Endothelial cell of umbilical vein (primary cell): ENCODE results near the gene HDAC9. TPM values are rescaled to one million over a fixed set of nuclear protein-coding genes. Genes with fewer than 3 reads are reported as not detected.

Experiments used
- BruUV-seq: library from RNA; stranded (reverse); fragments of 400-500 nt; replicated peaks from 2 replicates; lab custom pipeline; 2021; lab: Mats Ljungman, UMichigan
- CTCF ChIA-PET: fragments of 300-600, 350-600 bp; sonication (Branson Sonifier 250); formaldehyde crosslinking; loops from one replicate; lab custom pipeline; 2021; ENCODE audit warnings: antibody characterized with exemption, inconsistent platforms; lab: Charles Lee
- POLR2A ChIA-PET: fragments of 300-600, 350-600 bp; sonication (Branson Sonifier 250); formaldehyde crosslinking; loops from one replicate; lab custom pipeline; 2021; ENCODE audit warnings: antibody characterized with exemption, inconsistent platforms; lab: Charles Lee
- DNase-seq: peaks from one replicate; pipeline ENCODE4 v3.0.0-alpha.2; 2011; ENCODE audit warnings: low read depth, low spot score
- FAIRE-seq: peaks from 2 replicates; lab custom pipeline; 2011; peaks lifted over from hg19 to GRCh38; lab: Jason Lieb, UNC
- H2AFZ ChIP-seq: 2 replicates; pipeline ENCODE4 v1.6.0; 2012; ENCODE audit warnings: low read depth, low read length, control low read depth, inconsistent platforms
- H3K27ac ChIP-seq: 2 replicates; pipeline ENCODE4 v1.5.1; 2011; ENCODE audit warnings: low read depth, mild to moderate bottlenecking, control low read depth, low read length, moderate library complexity; ENCODE audit not compliant: insufficient read depth
- H3K27me3 ChIP-seq, 2 experiments: 2 replicates each; pipeline versions ENCODE4 v1.6.0 to v1.6.1; 2011; ENCODE audit warnings: low read length in 2 of 2, mixed read lengths in 1 of 2; ENCODE audit not compliant: control insufficient read depth in 2 of 2, insufficient read depth in 2 of 2
- H3K36me3 ChIP-seq, 2 experiments: 2 replicates in 1 of 2; 3 replicates in 1 of 2; pipeline ENCODE4 v1.5.1; 2011; ENCODE audit warnings: low read length in 2 of 2, mild to moderate bottlenecking in 1 of 2, moderate library complexity in 1 of 2; ENCODE audit not compliant: control insufficient read depth in 2 of 2, insufficient read depth in 2 of 2; ENCODE audit errors: extremely low read depth in 1 of 2
- H3K4me1 ChIP-seq: 3 replicates; pipeline ENCODE4 v1.5.1; 2011; ENCODE audit warnings: mild to moderate bottlenecking, low read length; ENCODE audit not compliant: control insufficient read depth, insufficient read depth; ENCODE audit errors: extremely low read depth
- H3K4me2 ChIP-seq: 2 replicates; pipeline ENCODE4 v1.6.1; 2011; ENCODE audit warnings: low read length, control low read depth, mixed read lengths; ENCODE audit not compliant: insufficient read depth
- H3K4me3 ChIP-seq, 3 experiments: fragments of 200-600 bp in 1 of 3; sonication (generic), shearing (Covaris generic) in 1 of 3; replicated peaks in 1 of 3; 2 replicates each; pipeline ENCODE4 v1.5.1; 2011 to 2016; ENCODE audit warnings: control low read depth in 3 of 3, low read length in 3 of 3, mild to moderate bottlenecking in 2 of 3, inconsistent platforms in 1 of 3, low read depth in 1 of 3, moderate library complexity in 1 of 3; ENCODE audit not compliant: insufficient read depth in 1 of 3
- H3K79me2 ChIP-seq: 2 replicates; pipeline ENCODE4 v1.6.0; 2012; ENCODE audit warnings: low read length, inconsistent platforms; ENCODE audit not compliant: control insufficient read depth, insufficient read depth
- H3K9ac ChIP-seq: replicated peaks from 2 replicates; pipeline ENCODE3; 2011; ENCODE audit warnings: low read length, control low read depth; ENCODE audit not compliant: insufficient read depth; ENCODE audit errors: extremely low read depth
- H3K9me1 ChIP-seq: replicated peaks from 3 replicates; pipeline ENCODE4 v1.6.0; 2011; ENCODE audit warnings: mild to moderate bottlenecking, low read length; ENCODE audit not compliant: control insufficient read depth, insufficient read depth; ENCODE audit errors: extremely low read depth
- H3K9me3 ChIP-seq: replicated peaks from 2 replicates; pipeline ENCODE4 v1.5.1; 2012; ENCODE audit warnings: low read length, inconsistent platforms; ENCODE audit not compliant: control insufficient read depth, insufficient read depth
- H4K20me1 ChIP-seq: replicated peaks from 2 replicates; pipeline ENCODE3; 2011; ENCODE audit warnings: mild to moderate bottlenecking, low read length; ENCODE audit not compliant: control insufficient read depth, insufficient read depth; ENCODE audit errors: extremely low read depth
- EZH2 ChIP-seq: IDR thresholded peaks from 2 replicates; pipeline ENCODE4 v1.6.1; 2012; ENCODE audit warnings: borderline replicate concordance, low read depth, mild to moderate bottlenecking, moderate library complexity, low read length, inconsistent platforms; ENCODE audit not compliant: severe bottlenecking
- FOS ChIP-seq: IDR thresholded peaks from 2 replicates; pipeline ENCODE4 v1.6.1; 2011; ENCODE audit warnings: mild to moderate bottlenecking, low read length, moderate library complexity, borderline replicate concordance; ENCODE audit not compliant: insufficient read depth
- GATA2 ChIP-seq: IDR thresholded peaks from 2 replicates; pipeline ENCODE4 v1.7.0; 2011; ENCODE audit warnings: low read depth, mild to moderate bottlenecking, moderate library complexity, mixed read lengths, low read length; ENCODE audit not compliant: insufficient read length, insufficient read depth
- JUN ChIP-seq: IDR thresholded peaks from 2 replicates; pipeline ENCODE4 v1.6.1; 2011; ENCODE audit warnings: borderline replicate concordance, low read depth; ENCODE audit not compliant: insufficient read length, insufficient read depth
- MYC ChIP-seq: IDR thresholded peaks from one replicate; pipeline ENCODE4 v1.6.1; 2011; ENCODE audit warnings: mild to moderate bottlenecking, low read depth, low read length
- POLR2A ChIP-seq: IDR thresholded peaks from 2 replicates; pipeline ENCODE4 v1.6.1; 2012; ENCODE audit warnings: low read depth, mild to moderate bottlenecking, control low read depth, low read length
- POLR2AphosphoS5 ChIP-seq: IDR thresholded peaks from 2 replicates; pipeline ENCODE4 v1.6.1; 2012; ENCODE audit warnings: low read depth, mild to moderate bottlenecking, control low read depth, low read length, moderate library complexity; ENCODE audit not compliant: insufficient read depth
- dilution Hi-C: fragments of 300-500 bp; cut with MboI; formaldehyde crosslinking; loops from one replicate; pipeline ENCODE4 v1.15.0; 2019; ENCODE audit warnings: low sequenced_read_pairs; ENCODE audit not compliant: extremely low pct_ligation_motif_present
- intact Hi-C: fragments of 100-400 bp; cut with micrococcal nuclease; formaldehyde crosslinking; loops from one replicate; pipeline ENCODE4 v1.10.0; 2022
- polyA plus RNA-seq, 4 experiments: library from polyadenylated mRNA; depleted of rRNA in 3 of 4; stranded (reverse) in 3 of 4; unstranded in 1 of 4; fragments of >200 nt; gene quantifications; 2 replicates each; pipeline versions ENCODE4 v1.2.1 to v1.2.3, GENCODE V29; 2011 to 2012; ENCODE audit warnings: missing spikeins in 1 of 4
- total RNA-seq: library from RNA; stranded (reverse); gene quantifications from 2 replicates; pipeline ENCODE4 v1.2.3, GENCODE V29; 2021
- TF ChIP-seq, protein P1 (sequence below), 2 donors: IDR thresholded peaks; 1 replicate in 1 of 2; 2 replicates in 1 of 2; pipeline ENCODE4 v1.5.1; 2011; ENCODE audit warnings: low read length in 2 of 2, mild to moderate bottlenecking in 2 of 2, moderate library complexity in 2 of 2, control low read depth in 1 of 2, inconsistent platforms in 1 of 2, low read depth in 1 of 2; ENCODE audit not compliant: insufficient read depth in 1 of 2; ENCODE audit errors: extremely low read depth in 1 of 2
- TF ChIP-seq, protein P2 (sequence below): IDR thresholded peaks from 2 replicates; pipeline ENCODE4 v1.6.1; 2011; ENCODE audit not compliant: insufficient read depth, insufficient read length

HDAC9 gene
- total and polyA plus RNA-seq, 2 donors (not counting 3 experiments of a cell fraction or from before 2014, with no cell fraction given): 1.8 to 11.6 TPM

GRCh38 chr7:18572154-18572553, 76.6 kb downstream of the HDAC9 start:
- H3K9me3 ChIP-seq: no peaks in the 10 kb centered on the region
- no TSS peak for BruUV-seq
- DNase-seq (no peak), FAIRE-seq (no peak)
- intact Hi-C loops (loop anchor here (10.0 kb wide), 1 partner anchor 867 kb away; no protein-coding TSS in a partner anchor), dilution Hi-C loops (loop anchor here (25.0 kb wide), 1 partner anchor 210 kb away; no protein-coding TSS in a partner anchor)
- CTCF ChIA-PET: interaction anchor here (0.9 to 9.2 kb wide), 18 partner anchors 8 to 888 kb away, joined by 3 to 572 read pairs (median 8); no protein-coding TSS in a partner anchor
- no peaks in the 10 kb centered on the region for H3K4me1 ChIP-seq
- H3K27me3 ChIP-seq: no peaks in the 10 kb centered on the region
- no peaks in the 10 kb centered on the region for H4K20me1 ChIP-seq
- no peaks in the 10 kb centered on the region for H3K79me2 ChIP-seq
- H3K27ac ChIP-seq: no peak overlapping the region
- no peaks in the 10 kb centered on the region for H3K9me1 ChIP-seq
- no peak overlapping the region for H3K4me3 ChIP-seq
- POLR2A ChIA-PET: interaction anchor here (0.7 to 1.4 kb wide), 2 partner anchors 220 to 1242 kb away, joined by 3 to 6 read pairs; no protein-coding TSS in a partner anchor
- no peak overlapping the region for H3K4me2 ChIP-seq
- H2AFZ ChIP-seq: no peak overlapping the region
- H3K9ac ChIP-seq: no peak overlapping the region
- TF ChIP-seq POLR2A: no peak
- TF ChIP-seq MYC: no peak
- no peak for TF ChIP-seq POLR2AphosphoS5
- no peak for TF ChIP-seq JUN
- no peak for TF ChIP-seq GATA2
- TF ChIP-seq, protein P1, sequence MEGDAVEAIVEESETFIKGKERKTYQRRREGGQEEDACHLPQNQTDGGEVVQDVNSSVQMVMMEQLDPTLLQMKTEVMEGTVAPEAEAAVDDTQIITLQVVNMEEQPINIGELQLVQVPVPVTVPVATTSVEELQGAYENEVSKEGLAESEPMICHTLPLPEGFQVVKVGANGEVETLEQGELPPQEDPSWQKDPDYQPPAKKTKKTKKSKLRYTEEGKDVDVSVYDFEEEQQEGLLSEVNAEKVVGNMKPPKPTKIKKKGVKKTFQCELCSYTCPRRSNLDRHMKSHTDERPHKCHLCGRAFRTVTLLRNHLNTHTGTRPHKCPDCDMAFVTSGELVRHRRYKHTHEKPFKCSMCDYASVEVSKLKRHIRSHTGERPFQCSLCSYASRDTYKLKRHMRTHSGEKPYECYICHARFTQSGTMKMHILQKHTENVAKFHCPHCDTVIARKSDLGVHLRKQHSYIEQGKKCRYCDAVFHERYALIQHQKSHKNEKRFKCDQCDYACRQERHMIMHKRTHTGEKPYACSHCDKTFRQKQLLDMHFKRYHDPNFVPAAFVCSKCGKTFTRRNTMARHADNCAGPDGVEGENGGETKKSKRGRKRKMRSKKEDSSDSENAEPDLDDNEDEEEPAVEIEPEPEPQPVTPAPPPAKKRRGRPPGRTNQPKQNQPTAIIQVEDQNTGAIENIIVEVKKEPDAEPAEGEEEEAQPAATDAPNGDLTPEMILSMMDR (IDR thresholded peaks at IDR 0.05; ENCODE audit: extremely low read depth in 1 of 2, insufficient read depth in 1 of 2, low read depth in 1 of 2, low read length in 2 of 2): no peak
- TF ChIP-seq, protein P2, sequence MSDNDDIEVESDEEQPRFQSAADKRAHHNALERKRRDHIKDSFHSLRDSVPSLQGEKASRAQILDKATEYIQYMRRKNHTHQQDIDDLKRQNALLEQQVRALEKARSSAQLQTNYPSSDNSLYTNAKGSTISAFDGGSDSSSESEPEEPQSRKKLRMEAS: no peak
- no peak for TF ChIP-seq FOS
- TF ChIP-seq EZH2: no peak
- H3K36me3 ChIP-seq: no peaks in the 10 kb centered on the region
